HUES6 (cell line): ENCODE data around the gene C12orf60.

Experiments
- H3K27ac ChIP-seq: 2 replicates; pipeline ENCODE4 v1.7.0; 2013; ENCODE audit warnings: low read depth, mild to moderate bottlenecking, low read length, inconsistent platforms
- H3K27me3 ChIP-seq: 2 replicates; pipeline ENCODE4 v1.6.1; 2013; ENCODE audit warnings: low read length; ENCODE audit not compliant: control insufficient read depth, insufficient read depth
- H3K36me3 ChIP-seq: 2 replicates; pipeline ENCODE4 v1.6.1; 2013; ENCODE audit warnings: low read length; ENCODE audit not compliant: control insufficient read depth, insufficient read depth
- H3K4me1 ChIP-seq: 2 replicates; pipeline ENCODE4 v1.6.1; 2013; ENCODE audit warnings: low read length; ENCODE audit not compliant: control insufficient read depth, insufficient read depth
- H3K4me3 ChIP-seq: 2 replicates; pipeline ENCODE4 v1.5.1; 2013; ENCODE audit warnings: low read depth, low read length
- H3K9ac ChIP-seq: one replicate; pipeline ENCODE4 v1.6.1; 2013; ENCODE audit warnings: mild to moderate bottlenecking, low read length
- H3K9me3 ChIP-seq: 2 replicates; pipeline ENCODE4 v1.6.1; 2013; ENCODE audit warnings: low read depth, low read length; ENCODE audit not compliant: control insufficient read depth, insufficient read depth

C12orf60 gene

DNA sequence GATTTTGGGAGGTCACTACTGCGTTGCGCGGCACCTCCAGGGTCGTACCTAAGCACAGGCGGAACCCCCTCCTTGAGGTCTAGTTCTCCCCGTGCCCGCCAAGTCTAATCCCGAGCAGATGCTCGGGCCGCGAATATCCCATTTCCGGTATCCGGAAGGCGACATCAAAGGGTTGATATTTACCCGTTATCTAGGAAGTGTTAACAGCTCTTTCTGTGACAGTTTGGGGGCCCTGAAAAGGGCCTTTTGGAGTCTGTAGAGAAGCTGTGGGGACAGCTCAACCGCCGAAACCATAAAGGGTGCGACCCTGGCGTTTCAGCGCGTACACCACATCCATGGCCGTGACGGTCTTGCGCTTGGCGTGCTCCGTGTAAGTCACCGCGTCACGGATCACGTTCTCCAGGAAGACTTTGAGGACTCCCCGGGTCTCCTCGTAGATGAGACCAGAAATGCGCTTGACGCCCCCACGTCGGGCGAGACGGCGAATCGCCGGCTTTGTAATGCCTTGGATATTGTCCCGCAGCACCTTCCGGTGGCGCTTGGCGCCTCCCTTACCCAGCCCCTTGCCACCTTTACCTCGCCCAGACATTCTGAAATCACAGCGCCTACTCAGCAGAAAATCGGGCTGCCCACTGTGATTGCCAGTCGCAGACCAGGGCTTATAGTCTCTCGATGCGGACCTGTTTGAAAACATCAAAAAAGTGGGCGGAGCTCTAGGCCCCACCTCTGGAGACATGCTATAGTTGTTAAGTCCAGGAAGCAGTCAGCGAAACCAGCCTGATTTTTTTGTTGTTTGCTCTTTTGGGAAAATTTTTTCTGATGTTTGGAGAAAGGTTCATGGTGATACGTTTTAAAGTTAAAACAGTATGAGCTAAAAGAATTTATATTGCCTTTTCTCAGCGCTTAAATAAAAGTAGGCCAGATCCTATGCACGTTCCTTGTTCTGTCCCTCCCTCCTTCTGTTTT is 32.7 kb upstream of the C12orf60 start:
- Histone ChIP-seq H3K36me3 (peaks cover 10% of the 10 kb centered on the region; the same call in 1 of the 2 replicates), H3K4me1 (peaks cover 5% of the 10 kb centered on the region; the same call in 1 of the 2 replicates), H3K4me3 (peak overlapping the region; percentile 74), H3K9ac (peak overlapping the region; percentile 96), H3K27me3 (no peaks in the 10 kb centered on the region), H3K9me3 (no peaks in the 10 kb centered on the region), H3K27ac (peak overlapping the region; percentile 88)

DNA sequence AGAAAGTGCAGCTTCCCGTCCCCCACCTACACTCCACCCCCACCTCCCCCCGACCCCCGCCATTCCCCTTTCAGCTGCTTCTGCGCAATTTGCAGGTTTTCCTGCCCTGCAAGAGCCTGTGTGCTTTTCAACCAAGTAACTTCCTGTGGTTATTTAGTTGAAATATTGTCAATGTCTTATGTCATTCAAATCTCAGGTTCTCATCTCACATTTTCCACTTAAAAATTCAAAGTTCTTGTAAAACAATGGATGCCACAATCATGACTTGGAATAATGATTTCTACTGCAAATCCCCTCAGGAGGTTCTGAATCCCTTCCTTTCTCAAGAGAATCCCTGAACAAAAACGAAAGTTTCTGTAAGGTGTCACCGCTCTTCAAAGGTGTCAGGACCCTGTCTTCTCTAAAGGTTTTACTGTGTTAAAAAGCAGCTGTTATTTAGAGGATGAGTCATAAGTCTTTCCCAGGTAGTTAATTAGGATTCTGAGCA is 31.8 kb upstream of the C12orf60 start:
- H3K27ac ChIP-seq = peak overlapping the region; percentile 88; the same call in 1 of the 2 replicates
- H3K9ac ChIP-seq = peak overlapping the region; percentile 96
- H3K9me3 ChIP-seq = no peaks in the 10 kb centered on the region
- no peaks in the 10 kb centered on the region for H3K27me3 ChIP-seq
- peaks cover 14% of the 10 kb centered on the region; the same call in 1 of the 2 replicates for H3K4me1 ChIP-seq
- peaks cover 8% of the 10 kb centered on the region; the same call in 1 of the 2 replicates for H3K36me3 ChIP-seq
- peak overlapping the region; percentile 74 for H3K4me3 ChIP-seq

- H3K27ac ChIP-seq = peak overlapping the region; percentile 62; the same call in 1 of the 2 replicates
Observed at GRCh38 chr12:14772946-14773345, 30.5 kb upstream of the C12orf60 start.

GRCh38 chr12:14773685-14774073 is 29.8 kb upstream of the C12orf60 start:
- Histone ChIP-seq H3K4me3 (peak overlapping the region; percentile 86), H3K27me3 (no peaks in the 10 kb centered on the region), H3K36me3 (no peaks in the 10 kb centered on the region), H3K4me1 (peaks cover 23% of the 10 kb centered on the region), H3K27ac (peak overlapping the region; percentile 62; the same call in 1 of the 2 replicates), H3K9ac (peak overlapping the region; percentile 81), H3K9me3 (no peaks in the 10 kb centered on the region)

More at GRCh38 chr12:14772946-14773345, 30.5 kb upstream of the C12orf60 start:
- no peaks in the 10 kb centered on the region for H3K9me3 ChIP-seq
- peak overlapping the region; percentile 86 for H3K4me3 ChIP-seq
- H3K9ac ChIP-seq = peak overlapping the region; percentile 81
- peaks cover 23% of the 10 kb centered on the region for H3K4me1 ChIP-seq
- no peaks in the 10 kb centered on the region for H3K36me3 ChIP-seq
- no peaks in the 10 kb centered on the region for H3K27me3 ChIP-seq

DNA sequence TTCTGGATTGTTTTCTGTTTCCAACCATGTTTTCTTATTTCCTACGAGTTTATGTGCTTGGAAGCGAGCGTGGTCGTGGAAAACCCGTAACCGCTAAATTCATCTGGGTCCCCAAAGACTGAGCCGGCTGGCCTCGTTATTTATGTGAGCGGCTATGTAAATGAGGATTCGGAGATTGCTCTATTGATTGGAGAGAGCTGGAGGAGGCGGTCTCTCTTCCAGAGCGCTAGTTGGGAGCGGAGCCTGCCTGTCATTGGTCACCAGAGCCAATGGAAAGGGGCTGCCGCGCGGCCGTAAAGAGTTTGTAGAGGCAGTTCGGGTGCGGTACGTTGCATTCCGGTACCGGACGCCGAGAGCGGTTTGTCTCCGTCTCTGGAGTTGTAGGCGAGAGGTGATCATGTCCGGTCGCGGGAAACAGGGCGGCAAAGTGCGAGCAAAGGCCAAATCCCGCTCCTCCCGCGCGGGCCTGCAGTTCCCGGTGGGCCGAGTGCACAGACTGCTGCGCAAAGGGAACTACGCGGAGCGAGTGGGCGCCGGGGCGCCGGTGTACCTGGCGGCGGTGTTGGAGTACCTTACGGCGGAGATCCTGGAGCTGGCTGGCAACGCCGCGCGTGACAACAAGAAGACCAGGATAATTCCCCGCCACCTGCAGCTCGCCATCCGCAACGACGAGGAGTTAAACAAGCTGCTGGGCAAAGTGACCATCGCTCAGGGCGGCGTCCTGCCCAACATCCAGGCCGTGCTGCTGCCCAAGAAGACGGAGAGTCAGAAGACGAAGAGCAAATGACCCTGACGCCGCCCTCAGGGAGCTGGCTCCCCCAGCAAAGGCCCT is 29.2 kb upstream of the C12orf60 start:
- H3K27me3 ChIP-seq = no peaks in the 10 kb centered on the region
- H3K4me1 ChIP-seq = peaks cover 23% of the 10 kb centered on the region
- H3K36me3 ChIP-seq = no peaks in the 10 kb centered on the region
- peak overlapping the region; percentile 62; the same call in 1 of the 2 replicates for H3K27ac ChIP-seq
- no peaks in the 10 kb centered on the region for H3K9me3 ChIP-seq
- peak overlapping the region; percentile 86 for H3K9ac ChIP-seq
- peak overlapping the region; percentile 86 for H3K4me3 ChIP-seq

GRCh38 chr12:14774906-14775635 is 28.4 kb upstream of the C12orf60 start:
- Histone ChIP-seq H3K9ac (peak overlapping the region; percentile 86), H3K4me1 (peaks cover 23% of the 10 kb centered on the region), H3K4me3 (peak overlapping the region; percentile 86), H3K27ac (no peak overlapping the region; the same call in 1 of the 2 replicates), H3K27me3 (no peaks in the 10 kb centered on the region), H3K9me3 (no peaks in the 10 kb centered on the region), H3K36me3 (no peaks in the 10 kb centered on the region)

- H3K4me3 ChIP-seq = peak overlapping the region; percentile 86
- no peaks in the 10 kb centered on the region for H3K27me3 ChIP-seq
- H3K9ac ChIP-seq = peak overlapping the region; percentile 86
- no peak overlapping the region for H3K27ac ChIP-seq
- no peaks in the 10 kb centered on the region for H3K36me3 ChIP-seq
- H3K9me3 ChIP-seq = no peaks in the 10 kb centered on the region
- peaks cover 23% of the 10 kb centered on the region for H3K4me1 ChIP-seq
Observed at GRCh38 chr12:14775636-14775980, 27.9 kb upstream of the C12orf60 start.

GRCh38 chr12:14776236-14776961 is 27.1 kb upstream of the C12orf60 start:
- H3K9me3 ChIP-seq = no peaks in the 10 kb centered on the region
- H3K27me3 ChIP-seq = no peaks in the 10 kb centered on the region
- peaks cover 23% of the 10 kb centered on the region for H3K4me1 ChIP-seq
- H3K9ac ChIP-seq = no peak overlapping the region
- no peak overlapping the region for H3K27ac ChIP-seq
- H3K36me3 ChIP-seq = no peaks in the 10 kb centered on the region
- H3K4me3 ChIP-seq = peak overlapping the region; percentile 86; the same call in 1 of the 2 replicates

- Histone ChIP-seq H3K27ac (no peak overlapping the region), H3K9me3 (no peaks in the 10 kb centered on the region), H3K27me3 (no peaks in the 10 kb centered on the region), H3K9ac (no peak overlapping the region), H3K4me3 (no peak overlapping the region), H3K36me3 (no peaks in the 10 kb centered on the region), H3K4me1 (peaks cover 23% of the 10 kb centered on the region)
Observed at GRCh38 chr12:14777271-14777670, 26.2 kb upstream of the C12orf60 start.

DNA sequence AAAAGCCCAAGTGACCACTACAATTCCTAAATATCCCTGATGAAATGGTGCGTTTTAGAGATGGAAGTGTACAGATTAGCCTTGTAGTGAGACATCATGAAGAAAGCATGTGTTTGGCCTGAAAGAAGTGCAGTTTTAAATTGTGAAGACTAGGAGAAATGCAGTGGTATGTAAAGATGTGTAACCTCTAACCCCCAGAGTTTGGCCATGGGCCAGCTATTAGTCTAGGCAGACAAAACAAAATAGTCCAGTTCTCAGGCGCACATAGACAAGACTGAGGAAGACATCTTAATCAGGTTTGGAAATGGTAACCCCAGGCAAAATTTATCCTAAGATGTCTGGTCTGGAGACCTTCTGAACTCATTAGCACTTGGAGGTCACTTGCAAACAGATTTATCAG is 23.6 kb upstream of the C12orf60 start:
- Histone ChIP-seq H3K36me3 (0 out of 2 replicates have a peak, but pooled peaks cover under 1% of the 10 kb centered on the region), H3K4me1 (peaks cover 23% of the 10 kb centered on the region), H3K4me3 (no peak overlapping the region), H3K27ac (no peak overlapping the region), H3K9ac (no peak overlapping the region), H3K9me3 (no peaks in the 10 kb centered on the region), H3K27me3 (no peaks in the 10 kb centered on the region)
